Stomach smooth muscle (tissue), 2 donors: ENCODE measurements around the gene BNC2.

Source experiments
- H3K27ac ChIP-seq: one replicate; pipeline ENCODE4 v1.7.0; 2013; ENCODE audit warnings: mild to moderate bottlenecking, low read length, inconsistent platforms
- H3K27me3 ChIP-seq, 2 donors: one replicate each; pipeline ENCODE4 v1.7.0; 2013; ENCODE audit warnings: low read length in 2 of 2; ENCODE audit not compliant: insufficient read depth in 2 of 2, control insufficient read depth in 1 of 2
- H3K36me3 ChIP-seq, 2 donors: one replicate each; pipeline ENCODE4 v1.7.0; 2013; ENCODE audit warnings: low read length in 2 of 2; ENCODE audit not compliant: control insufficient read depth in 2 of 2, insufficient read depth in 2 of 2
- H3K4me1 ChIP-seq: one replicate; pipeline ENCODE4 v1.7.0; 2013; ENCODE audit warnings: low read length; ENCODE audit not compliant: control insufficient read depth, insufficient read depth
- H3K4me3 ChIP-seq, 2 donors: one replicate each; pipeline ENCODE4 v1.7.0; 2013; ENCODE audit warnings: low read length in 2 of 2
- H3K9ac ChIP-seq, 2 donors: one replicate each; pipeline ENCODE4 v1.7.0; 2013; ENCODE audit warnings: low read length in 2 of 2, mild to moderate bottlenecking in 1 of 2
- H3K9me3 ChIP-seq, 2 donors: one replicate each; pipeline ENCODE4 v1.7.0; 2013; ENCODE audit warnings: low read length in 2 of 2; ENCODE audit not compliant: control insufficient read depth in 2 of 2
- donor health status: healthy.
- donor health status: Pancreatic carcinoma.

BNC2 gene

DNA sequence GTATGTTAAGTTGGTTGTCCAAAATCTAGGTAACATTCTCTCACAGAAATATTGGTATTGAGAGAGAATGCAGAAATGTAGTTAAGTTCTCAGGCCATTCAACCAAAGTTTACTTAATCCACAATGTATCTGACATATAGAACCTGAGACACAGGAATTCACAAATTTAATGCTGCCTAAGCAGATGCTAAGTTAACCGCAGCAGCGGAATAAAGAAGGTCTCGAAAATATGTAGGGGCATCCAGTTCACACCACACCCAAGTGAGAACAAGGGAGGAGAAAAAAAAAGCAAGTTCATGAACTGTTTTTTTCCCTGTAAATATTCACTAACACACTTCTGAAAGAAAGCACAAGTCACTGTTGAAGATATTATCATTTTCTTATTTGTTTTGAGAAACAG, 194.0 kb downstream of the BNC2 start:
- Histone ChIP-seq H3K27ac (no peak overlapping the region), H3K9ac (no peak overlapping the region), H3K9me3 (no peaks in the 10 kb centered on the region), H3K27me3 (no peaks in the 10 kb centered on the region), H3K36me3 (no peaks in the 10 kb centered on the region), H3K4me3 (no peak overlapping the region), H3K4me1 (peaks cover 5% of the 10 kb centered on the region)

DNA sequence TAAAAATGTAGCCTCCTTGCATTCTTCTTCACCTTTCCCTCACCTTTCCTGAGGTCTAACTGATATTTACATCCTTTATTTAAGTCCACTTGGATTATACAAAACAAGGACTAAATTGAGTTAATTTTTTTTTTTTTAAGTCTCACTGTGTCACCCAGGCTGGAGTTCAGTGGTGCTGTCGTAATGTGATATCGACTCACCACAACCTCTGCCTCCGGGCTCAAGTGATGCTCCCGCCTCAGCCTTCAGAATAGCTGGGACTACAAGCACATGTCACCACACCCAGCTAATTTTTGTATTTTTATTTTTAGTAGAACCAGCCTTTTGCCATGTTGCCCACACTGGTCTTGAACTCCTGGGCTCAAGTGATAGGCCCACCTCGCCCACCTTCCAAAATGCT, 195.3 kb downstream of the BNC2 start:
- no peak overlapping the region for H3K9ac ChIP-seq
- no peak overlapping the region for H3K27ac ChIP-seq
- H3K36me3 ChIP-seq, result no peaks in the 10 kb centered on the region
- peaks cover 5% of the 10 kb centered on the region for H3K4me1 ChIP-seq
- H3K9me3 ChIP-seq, result no peaks in the 10 kb centered on the region
- no peak overlapping the region for H3K4me3 ChIP-seq
- no peaks in the 10 kb centered on the region for H3K27me3 ChIP-seq

DNA sequence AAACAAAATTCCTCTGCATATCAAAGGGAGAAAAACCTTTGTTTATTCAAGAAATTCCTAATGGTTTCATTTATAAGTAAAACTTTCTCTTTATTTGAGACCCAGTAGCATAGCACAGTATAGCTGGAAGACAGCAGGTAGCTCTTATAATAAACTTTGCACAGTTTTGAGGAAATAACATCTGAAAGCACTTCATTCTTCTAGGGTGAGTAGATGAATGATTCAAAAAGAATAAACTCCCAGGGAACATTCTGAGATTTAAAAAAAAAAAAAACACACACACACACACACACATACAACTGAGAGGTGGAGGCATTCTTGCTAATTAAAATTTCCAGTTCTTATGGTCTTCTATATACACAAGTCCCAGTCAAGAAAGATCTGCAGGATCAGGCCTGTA, 197.3 kb downstream of the BNC2 start:
- Histone ChIP-seq H3K27ac (no peak overlapping the region), H3K4me1 (no peaks in the 10 kb centered on the region), H3K9me3 (no peaks in the 10 kb centered on the region), H3K27me3 (no peaks in the 10 kb centered on the region), H3K36me3 (no peaks in the 10 kb centered on the region), H3K9ac (no peak overlapping the region), H3K4me3 (no peak overlapping the region)

DNA sequence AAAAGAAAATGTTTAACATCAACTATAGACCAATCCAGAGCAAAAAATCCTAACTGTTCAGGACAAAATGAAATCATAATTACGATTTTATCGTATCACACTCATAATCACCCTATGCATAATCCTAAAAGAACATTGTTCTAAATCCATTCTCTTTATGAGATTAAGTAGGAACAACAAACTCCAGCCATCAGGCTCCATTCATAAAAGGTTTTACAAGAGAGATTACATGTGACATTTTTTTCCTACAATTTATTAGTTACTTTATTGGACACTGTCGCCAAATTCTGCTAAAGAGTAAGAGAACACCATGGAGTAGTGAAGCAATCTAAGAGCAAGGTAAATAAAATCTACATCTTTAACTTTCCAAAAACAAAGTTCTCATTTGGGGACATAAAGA, 198.0 kb downstream of the BNC2 start:
- Histone ChIP-seq H3K4me3 (no peak overlapping the region), H3K36me3 (no peaks in the 10 kb centered on the region), H3K9me3 (no peaks in the 10 kb centered on the region), H3K9ac (no peak overlapping the region), H3K4me1 (no peaks in the 10 kb centered on the region), H3K27me3 (no peaks in the 10 kb centered on the region), H3K27ac (no peak overlapping the region)

DNA sequence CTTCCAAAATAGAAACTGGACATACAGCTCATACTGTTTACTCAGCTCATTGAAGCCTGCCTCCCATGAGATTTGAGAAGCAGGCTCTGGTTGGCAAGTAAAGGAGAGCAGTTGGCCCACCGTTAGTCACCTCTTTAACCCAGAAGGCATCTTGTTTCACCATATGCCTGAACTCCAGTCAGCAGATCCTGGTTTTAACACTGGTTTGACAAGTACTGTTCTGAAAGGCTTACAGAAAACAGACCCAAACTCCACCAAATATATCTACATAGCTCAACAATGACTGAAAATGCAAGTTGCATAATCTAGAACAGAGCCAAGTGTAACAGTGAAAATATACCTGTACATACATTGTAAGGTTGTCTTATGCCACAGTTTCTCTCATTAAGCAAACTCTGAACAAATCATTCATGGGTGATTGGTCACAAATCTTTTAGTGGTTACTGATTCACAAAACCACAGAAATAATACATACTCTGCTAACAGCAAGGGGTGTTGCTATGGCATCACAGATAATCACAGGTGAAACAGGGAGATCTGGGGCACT, 198.8 kb downstream of the BNC2 start:
- Histone ChIP-seq H3K27me3 (no peaks in the 10 kb centered on the region), H3K27ac (no peak overlapping the region), H3K4me1 (no peaks in the 10 kb centered on the region), H3K36me3 (no peaks in the 10 kb centered on the region), H3K4me3 (no peak overlapping the region), H3K9me3 (no peaks in the 10 kb centered on the region), H3K9ac (no peak overlapping the region)

DNA sequence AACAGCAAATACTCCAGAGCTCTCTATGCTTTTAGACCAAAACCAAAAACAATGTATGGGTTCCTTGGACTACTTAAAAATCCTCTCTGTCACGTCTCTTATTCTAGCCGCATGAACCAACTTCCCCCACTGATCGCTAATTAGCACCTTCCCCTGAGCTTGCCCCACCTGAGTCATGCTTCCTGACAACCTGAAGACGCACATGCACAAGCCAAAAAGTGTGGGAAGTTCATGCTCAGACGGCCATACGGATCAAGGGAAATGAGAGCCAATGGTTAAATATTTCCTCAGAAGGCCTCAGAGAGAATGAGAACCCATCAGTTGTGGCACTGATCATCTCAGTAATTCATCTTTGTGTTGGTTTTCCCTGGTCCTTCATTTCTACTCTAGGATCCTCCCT, 199.7 kb downstream of the BNC2 start:
- Histone ChIP-seq H3K9me3 (no peaks in the 10 kb centered on the region), H3K9ac (no peak overlapping the region), H3K4me3 (no peak overlapping the region), H3K27ac (no peak overlapping the region), H3K4me1 (no peaks in the 10 kb centered on the region), H3K27me3 (no peaks in the 10 kb centered on the region), H3K36me3 (no peaks in the 10 kb centered on the region)

DNA sequence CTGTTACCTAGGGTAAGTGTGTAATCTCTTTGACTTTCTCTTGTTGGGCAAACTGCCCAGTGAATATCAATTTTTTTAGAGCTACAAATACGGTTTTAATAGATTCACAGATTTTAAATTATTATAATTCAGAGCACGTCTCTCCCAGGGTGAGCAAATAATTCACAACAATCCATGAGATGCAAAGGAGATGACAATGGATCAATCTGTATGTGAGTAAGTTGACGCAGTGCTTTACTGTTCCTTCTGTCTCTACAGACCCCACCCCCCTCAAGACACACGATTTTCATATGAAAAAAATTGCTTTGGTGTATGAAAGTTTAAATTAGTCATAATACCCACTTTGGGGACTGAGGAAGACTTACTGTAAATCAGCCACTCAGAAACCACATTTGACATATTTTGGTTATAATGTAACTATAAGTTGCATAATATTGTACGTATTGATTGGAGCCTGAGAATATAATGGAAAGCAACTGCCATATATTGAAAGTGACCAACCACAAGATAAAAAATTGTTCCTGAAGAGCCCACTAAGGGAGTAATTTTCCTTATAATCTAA, 201.7 kb downstream of the BNC2 start:
- Histone ChIP-seq H3K4me1 (no peaks in the 10 kb centered on the region), H3K9ac (no peak overlapping the region), H3K27me3 (no peaks in the 10 kb centered on the region), H3K4me3 (no peak overlapping the region), H3K9me3 (no peaks in the 10 kb centered on the region), H3K27ac (no peak overlapping the region), H3K36me3 (no peaks in the 10 kb centered on the region)

DNA sequence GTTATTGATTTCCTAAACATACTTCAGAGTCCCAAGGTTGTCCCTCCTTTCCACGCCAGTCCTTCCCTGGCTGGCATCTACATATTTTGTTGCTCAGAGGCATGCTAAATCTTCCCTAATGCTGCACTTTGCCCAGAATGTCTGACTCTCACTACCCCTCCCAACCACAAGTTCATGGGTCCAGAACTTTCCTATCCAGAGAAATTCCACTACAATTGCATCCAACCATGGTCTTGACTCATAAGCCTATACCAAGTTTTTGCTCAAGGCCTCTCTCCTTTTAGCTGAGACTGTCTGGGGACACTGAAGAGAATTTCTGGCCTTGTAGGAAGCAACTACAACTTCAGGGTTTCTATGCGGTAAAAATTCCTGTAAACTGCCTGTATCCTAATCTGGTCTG, 206.3 kb downstream of the BNC2 start:
- no peaks in the 10 kb centered on the region for H3K27me3 ChIP-seq

DNA sequence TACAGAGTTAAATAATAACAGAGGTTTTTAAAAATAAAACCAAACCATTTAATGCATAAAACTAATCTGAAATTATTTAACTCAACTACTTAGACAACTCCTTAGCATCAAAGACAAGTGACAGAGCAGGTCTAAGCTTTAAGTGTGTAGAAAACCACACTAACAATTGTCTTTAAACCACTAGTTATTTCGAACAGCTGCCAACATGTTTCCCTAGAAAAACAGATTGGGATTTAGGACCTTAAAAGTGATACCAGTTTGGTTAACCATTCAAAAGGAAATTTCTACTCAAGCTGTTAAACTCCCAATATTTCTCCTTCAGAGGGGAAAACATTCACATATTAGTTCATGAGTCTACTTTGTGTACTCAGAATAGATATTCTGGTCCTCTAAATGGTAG, 208.7 kb downstream of the BNC2 start:
- Histone ChIP-seq H3K4me3 (no peak overlapping the region), H3K27ac (no peak overlapping the region), H3K4me1 (peaks cover 6% of the 10 kb centered on the region), H3K9me3 (no peaks in the 10 kb centered on the region), H3K36me3 (no peaks in the 10 kb centered on the region), H3K9ac (no peak overlapping the region), H3K27me3 (no peaks in the 10 kb centered on the region)

More for the DNA sequence above, 206.3 kb downstream of the BNC2 start:
- no peaks in the 10 kb centered on the region for H3K36me3 ChIP-seq
- H3K9me3 ChIP-seq, result no peaks in the 10 kb centered on the region
- no peak overlapping the region for H3K9ac ChIP-seq
- H3K27ac ChIP-seq, result no peak overlapping the region
- H3K4me3 ChIP-seq, result no peak overlapping the region
- H3K4me1 ChIP-seq, result no peaks in the 10 kb centered on the region

DNA sequence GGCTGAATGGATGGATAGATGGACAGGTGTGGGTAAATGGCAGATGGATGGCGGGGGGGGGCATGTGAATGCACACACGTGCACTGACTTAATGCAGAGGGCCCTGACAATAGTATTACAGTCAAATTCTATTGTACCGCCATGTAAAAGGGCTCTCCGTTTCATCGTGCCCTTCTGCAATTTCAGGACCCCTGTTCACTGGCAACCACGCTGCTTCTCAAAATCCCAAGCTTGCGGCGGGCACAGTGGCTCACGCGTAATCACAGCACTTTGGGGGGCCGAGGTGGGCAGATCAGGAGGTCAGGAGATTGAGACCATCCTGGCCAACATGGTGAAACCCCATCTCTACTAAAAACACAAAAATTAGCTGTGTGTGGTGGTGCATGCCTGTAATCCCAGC, 211.4 kb downstream of the BNC2 start:
- Histone ChIP-seq H3K4me3 (no peak overlapping the region), H3K36me3 (no peaks in the 10 kb centered on the region), H3K9me3 (no peaks in the 10 kb centered on the region), H3K27me3 (no peaks in the 10 kb centered on the region), H3K27ac (no peak overlapping the region), H3K4me1 (peaks cover 13% of the 10 kb centered on the region), H3K9ac (no peak overlapping the region)

DNA sequence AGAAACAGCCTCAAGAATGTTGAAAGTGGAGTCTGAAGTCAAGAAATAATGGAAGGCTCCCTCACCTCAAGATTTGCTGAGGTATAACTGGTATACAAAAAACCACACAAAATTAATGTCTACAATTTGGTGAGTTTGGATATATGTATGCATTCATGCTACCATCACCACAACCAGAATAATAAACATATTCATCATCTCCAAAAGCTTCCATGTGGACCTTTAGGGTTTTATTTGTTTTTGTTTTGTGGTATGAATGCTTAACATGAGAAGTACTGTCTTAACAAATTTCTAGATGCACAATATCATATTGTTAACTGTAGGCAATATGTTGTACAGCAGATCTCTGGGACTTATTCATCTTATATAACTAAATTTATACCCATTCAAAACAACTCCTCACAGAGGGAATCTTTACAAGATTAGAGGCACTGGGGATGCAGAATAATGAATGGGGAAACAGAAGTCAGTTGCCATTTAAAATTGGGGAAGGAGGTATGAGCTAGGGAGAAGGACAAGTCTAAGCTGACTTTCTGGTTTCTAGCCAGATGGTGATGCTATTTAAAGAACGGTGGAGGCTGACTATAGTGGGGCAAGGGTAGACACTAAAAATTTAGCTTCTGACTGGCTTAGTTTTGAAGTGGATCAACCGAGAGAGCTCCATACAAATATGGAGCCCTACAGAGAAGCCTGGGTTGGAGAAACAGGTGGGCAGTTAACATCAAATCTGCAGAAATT, 213.9 kb downstream of the BNC2 start:
- H3K4me3 ChIP-seq, result no peak overlapping the region
- H3K9ac ChIP-seq, result no peak overlapping the region
- no peak overlapping the region for H3K27ac ChIP-seq
- no peaks in the 10 kb centered on the region for H3K9me3 ChIP-seq
- peaks cover 13% of the 10 kb centered on the region for H3K4me1 ChIP-seq
- H3K36me3 ChIP-seq, result no peaks in the 10 kb centered on the region
- no peaks in the 10 kb centered on the region for H3K27me3 ChIP-seq
